Nephron (organoid): ENCODE measurements around the gene TEX26.

Source experiments
- H3K27ac Mint-ChIP-seq, 3 experiments: 2 replicates each; pipeline ENCODE4 v1.8.0; 2020; ENCODE audit warnings: mixed read lengths in 3 of 3, mild to moderate bottlenecking in 2 of 3, moderate library complexity in 1 of 3
- H3K27me3 Mint-ChIP-seq: 2 replicates; pipeline ENCODE4 v1.8.0; 2021; ENCODE audit warnings: low read depth, mild to moderate bottlenecking, moderate library complexity, mixed read lengths
- H3K36me3 Mint-ChIP-seq: 2 replicates; pipeline ENCODE4 v1.8.0; 2020; ENCODE audit warnings: low read depth, mixed read lengths
- H3K4me1 Mint-ChIP-seq: 2 replicates; pipeline ENCODE4 v1.8.0; 2020; ENCODE audit warnings: mixed read lengths
- H3K4me3 Mint-ChIP-seq, 3 experiments: 2 replicates each; pipeline ENCODE4 v1.8.0; 2020; ENCODE audit warnings: mild to moderate bottlenecking in 3 of 3, mixed read lengths in 3 of 3, moderate library complexity in 2 of 3
- H3K9me3 Mint-ChIP-seq: 2 replicates; pipeline ENCODE4 v1.8.0; 2020; ENCODE audit warnings: mixed read lengths
- CTCF ChIP-seq, 3 experiments: fragments of 200-600 bp; sonication (generic); IDR thresholded peaks; one replicate each; pipeline ENCODE4 v1.5.0; 2021; ENCODE audit warnings: antibody characterized with exemption in 3 of 3; ENCODE audit not compliant: unreplicated experiment in 3 of 3

The TEX26 gene

GRCh38 chr13:30932481-30933353, at the start of gene TEX26:
TSS of gene TEX26 (plus strand) at chr13:30932656. CDS start at chr13:30932716, 60 bp downstream.
- peaks cover 5% of the 10 kb centered on the region for H3K9me3 Mint-ChIP-seq
- H3K36me3 Mint-ChIP-seq = no peaks in the 10 kb centered on the region
- no peak within 1 kb of the TSS for H3K27ac Mint-ChIP-seq
- peak within 1 kb of the TSS in 2 of 3 experiments; percentile 41 to 61 for H3K4me3 Mint-ChIP-seq
- peak in 1 of 3 experiments; percentile 20 for TF ChIP-seq CTCF (IDR thresholded peaks at IDR 0.05; ENCODE audit: unreplicated experiment in 3 of 3)
- H3K27me3 Mint-ChIP-seq = peaks cover 26% of the 10 kb centered on the region
- peaks cover 8% of the 10 kb centered on the region for H3K4me1 Mint-ChIP-seq

GRCh38 chr13:30882996-30883766, 49.3 kb upstream of the TEX26 start:
- Mint-ChIP-seq H3K4me3 (no peak overlapping the region), H3K9me3 (peaks cover 2% of the 10 kb centered on the region), H3K4me1 (peaks cover 31% of the 10 kb centered on the region), H3K36me3 (no peaks in the 10 kb centered on the region), H3K27ac (peak overlapping the region in 2 of 3 experiments; percentile 26 to 87), H3K27me3 (peaks cover 4% of the 10 kb centered on the region)
- no peak for TF ChIP-seq CTCF (IDR thresholded peaks at IDR 0.05; ENCODE audit: unreplicated experiment in 3 of 3)

DNA sequence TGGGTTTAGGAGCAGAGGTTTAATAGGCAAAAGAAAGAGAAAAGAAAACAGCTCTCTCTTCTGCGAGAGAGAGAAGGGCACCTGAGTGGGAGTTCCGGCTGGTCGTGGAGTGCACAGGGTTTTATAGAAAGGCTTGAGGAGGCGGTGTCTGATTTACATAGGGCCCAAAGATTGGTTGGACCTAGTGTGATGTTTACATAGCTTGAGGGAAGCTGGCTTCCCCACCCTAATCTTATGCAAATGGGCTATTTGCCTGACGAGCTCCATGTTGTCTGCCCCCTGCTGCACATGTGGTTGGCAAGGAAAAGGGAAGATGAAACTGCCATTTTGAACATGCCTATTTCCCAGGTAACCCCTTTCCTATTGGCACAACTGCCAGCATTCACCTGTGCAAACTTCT, 47.9 kb upstream of the TEX26 start:
- peaks cover 31% of the 10 kb centered on the region for H3K4me1 Mint-ChIP-seq

DNA sequence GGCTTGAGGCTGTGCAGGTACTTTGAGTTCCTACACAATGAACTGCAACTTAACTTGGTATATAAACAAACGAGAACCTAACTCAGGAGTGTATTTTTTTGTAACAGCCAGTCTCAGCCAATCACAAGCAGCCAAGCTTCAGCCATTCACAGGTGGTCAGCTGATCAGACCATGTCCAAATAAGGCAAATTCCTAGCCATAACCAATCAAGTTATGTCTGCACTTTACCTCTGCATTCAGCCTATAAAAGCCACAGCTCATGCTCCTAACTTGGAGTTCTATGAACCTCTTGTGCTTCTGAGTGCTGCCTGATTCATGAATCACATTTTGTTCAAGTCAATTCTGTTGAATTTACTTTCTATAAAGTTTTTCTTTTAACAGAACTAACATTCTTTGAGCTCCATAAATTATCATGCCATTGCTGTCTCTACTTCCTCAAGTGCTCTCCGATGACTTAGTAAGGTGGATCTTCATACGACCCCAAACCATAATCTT, 43.2 kb upstream of the TEX26 start:
- H3K4me3 Mint-ChIP-seq = no peak overlapping the region
- no peak overlapping the region for H3K27ac Mint-ChIP-seq
- peaks cover 6% of the 10 kb centered on the region for H3K9me3 Mint-ChIP-seq
- TF ChIP-seq CTCF (IDR thresholded peaks at IDR 0.05; ENCODE audit: unreplicated experiment in 3 of 3) = no peak
- H3K4me1 Mint-ChIP-seq = peaks cover 4% of the 10 kb centered on the region
- no peaks in the 10 kb centered on the region for H3K36me3 Mint-ChIP-seq
- no peaks in the 10 kb centered on the region for H3K27me3 Mint-ChIP-seq

More for the DNA sequence above, 47.9 kb upstream of the TEX26 start:
- no peak for TF ChIP-seq CTCF (IDR thresholded peaks at IDR 0.05; ENCODE audit: unreplicated experiment in 3 of 3)
- H3K36me3 Mint-ChIP-seq = no peaks in the 10 kb centered on the region
- H3K27ac Mint-ChIP-seq = no peak overlapping the region
- peaks cover 4% of the 10 kb centered on the region for H3K27me3 Mint-ChIP-seq
- H3K4me3 Mint-ChIP-seq = no peak overlapping the region
- peaks cover 4% of the 10 kb centered on the region for H3K9me3 Mint-ChIP-seq

GRCh38 chr13:30892966-30893365, 39.5 kb upstream of the TEX26 start:
- Mint-ChIP-seq H3K9me3 (peaks cover 4% of the 10 kb centered on the region), H3K27ac (no peak overlapping the region), H3K4me1 (peaks cover 13% of the 10 kb centered on the region), H3K27me3 (no peaks in the 10 kb centered on the region), H3K36me3 (no peaks in the 10 kb centered on the region), H3K4me3 (no peak overlapping the region)
- peak; percentile 18 to 46 (median 27) for TF ChIP-seq CTCF (IDR thresholded peaks at IDR 0.05; ENCODE audit: unreplicated experiment in 3 of 3)
